A549 (cell line): ENCODE data around the gene TTC28.

ENCODE experiments used
- CTCF ChIP-seq: fragments of >200 bp; sonication (Bioruptor Twin); formaldehyde crosslinking; IDR thresholded peaks from 3 replicates; pipeline ENCODE4 v1.5.1; 2016
- EP300 ChIP-seq, 2 experiments: fragments of >200 bp; sonication (Bioruptor Twin); formaldehyde crosslinking; IDR thresholded peaks; 2 replicates in 1 of 2; 3 replicates in 1 of 2; pipeline ENCODE4 v1.6.1; 2016 to 2017
- HOXA7 ChIP-seq: fragments of 250-450 bp; sonication (Bioruptor Pico); IDR thresholded peaks from 2 replicates; pipeline ENCODE4 v1.5.0; 2020; ENCODE audit warnings: mild to moderate bottlenecking, moderate library complexity
- KDM1A ChIP-seq: fragments of 200-600 bp; sonication (generic); IDR thresholded peaks from 2 replicates; pipeline ENCODE4 v1.6.1; 2016; ENCODE audit warnings: low read depth, mild to moderate bottlenecking
- MAFK ChIP-seq: fragments of 450-650 bp; IDR thresholded peaks from 2 replicates; pipeline ENCODE4 v1.6.1; 2014; ENCODE audit not compliant: partially characterized antibody
- POLR2A ChIP-seq: IDR thresholded peaks from 2 replicates; pipeline ENCODE4 v1.6.1; 2012; ENCODE audit warnings: mild to moderate bottlenecking, low read length
- POLR2AphosphoS2 ChIP-seq: conservative IDR thresholded peaks from 2 replicates; pipeline ENCODE4 v1.6.1; 2012; ENCODE audit warnings: low read length, improper control_type of control experiment, inconsistent platforms
- RAD21 ChIP-seq, 2 experiments: fragments of >200 bp in 1 of 2; sonication (Bioruptor Twin) in 1 of 2; formaldehyde crosslinking in 1 of 2; IDR thresholded peaks in 1 of 2; conservative IDR thresholded peaks in 1 of 2; 2 replicates in 1 of 2; 3 replicates in 1 of 2; pipeline ENCODE4 v1.6.1; 2012 to 2018; ENCODE audit warnings: inconsistent platforms in 1 of 2
- RCOR1 ChIP-seq: fragments of 150-350 bp; IDR thresholded peaks from 2 replicates; pipeline ENCODE4 v1.6.1; 2014; ENCODE audit warnings: antibody characterized with exemption, low read length, low read depth
- REST ChIP-seq: fragments of 200-600 bp; sonication (generic); IDR thresholded peaks from 2 replicates; pipeline ENCODE4 v1.6.1; 2016; ENCODE audit warnings: antibody characterized with exemption, mild to moderate bottlenecking, moderate library complexity
- SMC3 ChIP-seq: fragments of >200 bp; sonication (Bioruptor Twin); formaldehyde crosslinking; IDR thresholded peaks from 3 replicates; pipeline ENCODE4 v1.6.1; 2018; ENCODE audit warnings: inconsistent platforms
- SREBF2 ChIP-seq: fragments of 450-650 bp; IDR thresholded peaks from 2 replicates; pipeline ENCODE4 v1.6.1; 2014; ENCODE audit warnings: mild to moderate bottlenecking, moderate library complexity
- TP53 ChIP-seq: fragments of 250-450 bp; sonication (Bioruptor Pico); IDR thresholded peaks from 2 replicates; pipeline ENCODE4 v1.5.0; 2021; ENCODE audit warnings: mild to moderate bottlenecking, moderate library complexity
- ZFP36 ChIP-seq: fragments of 450-650 bp; IDR thresholded peaks from 2 replicates; pipeline ENCODE4 v1.6.1; 2014; ENCODE audit warnings: borderline replicate concordance; ENCODE audit not compliant: partially characterized antibody

- no peak for TF ChIP-seq HOXA7 (CRISPR knock-in tag)
- no peak for TF ChIP-seq RCOR1
- no peak for TF ChIP-seq SMC3
- no peak for TF ChIP-seq REST
- no peak for TF ChIP-seq TP53 (CRISPR knock-in tag)
- no peak for TF ChIP-seq ZFP36
- TF ChIP-seq POLR2A: no peak
- no peak for TF ChIP-seq CTCF
- TF ChIP-seq POLR2AphosphoS2: no peak
- no peak for TF ChIP-seq RAD21 (conservative IDR thresholded peaks at IDR 0.05 in 1 of 2, IDR thresholded peaks at IDR 0.05 in 1 of 2)
- TF ChIP-seq EP300 (IDR thresholded peaks at IDR 0.05): no peak
- TF ChIP-seq KDM1A: no peak
- no peak for TF ChIP-seq SREBF2
- TF ChIP-seq MAFK: no peak
Measured at GRCh38 chr22:28115426-28115825, 564.2 kb downstream of the TTC28 start.
